HCT116 (cell line): ENCODE data around the gene PRSS33.

ENCODE experiments used
- EZH2phosphoT487 ChIP-seq: fragments of 200-600 bp; IDR thresholded peaks from 2 replicates; pipeline ENCODE4 v1.6.1; 2018; ENCODE audit warnings: antibody characterized with exemption, borderline replicate concordance
- RAD21 ChIP-seq: IDR thresholded peaks from 2 replicates; pipeline ENCODE4 v1.6.1; 2012; ENCODE audit warnings: low read depth, mild to moderate bottlenecking
- TCF7L2 ChIP-seq: IDR thresholded peaks from 2 replicates; pipeline ENCODE4 v1.7.0; 2011; ENCODE audit warnings: borderline replicate concordance, inconsistent platforms; ENCODE audit not compliant: insufficient read depth, insufficient read length; ENCODE audit errors: extremely low read depth
- TF ChIP-seq, protein P1 (sequence below), 3 experiments: fragments of 200-600 bp in 1 of 3; sonication (generic) in 1 of 3; IDR thresholded peaks in 2 of 3; conservative IDR thresholded peaks in 1 of 3; 2 replicates each; pipeline ENCODE4 v1.5.1; 2012 to 2017; ENCODE audit warnings: low read depth in 2 of 3, low read length in 2 of 3, antibody characterized with exemption in 1 of 3, borderline replicate concordance in 1 of 3, control low read depth in 1 of 3, mild to moderate bottlenecking in 1 of 3, mixed read lengths in 1 of 3, mixed run types in 1 of 3, moderate library complexity in 1 of 3; ENCODE audit not compliant: insufficient read depth in 1 of 3

DNA sequence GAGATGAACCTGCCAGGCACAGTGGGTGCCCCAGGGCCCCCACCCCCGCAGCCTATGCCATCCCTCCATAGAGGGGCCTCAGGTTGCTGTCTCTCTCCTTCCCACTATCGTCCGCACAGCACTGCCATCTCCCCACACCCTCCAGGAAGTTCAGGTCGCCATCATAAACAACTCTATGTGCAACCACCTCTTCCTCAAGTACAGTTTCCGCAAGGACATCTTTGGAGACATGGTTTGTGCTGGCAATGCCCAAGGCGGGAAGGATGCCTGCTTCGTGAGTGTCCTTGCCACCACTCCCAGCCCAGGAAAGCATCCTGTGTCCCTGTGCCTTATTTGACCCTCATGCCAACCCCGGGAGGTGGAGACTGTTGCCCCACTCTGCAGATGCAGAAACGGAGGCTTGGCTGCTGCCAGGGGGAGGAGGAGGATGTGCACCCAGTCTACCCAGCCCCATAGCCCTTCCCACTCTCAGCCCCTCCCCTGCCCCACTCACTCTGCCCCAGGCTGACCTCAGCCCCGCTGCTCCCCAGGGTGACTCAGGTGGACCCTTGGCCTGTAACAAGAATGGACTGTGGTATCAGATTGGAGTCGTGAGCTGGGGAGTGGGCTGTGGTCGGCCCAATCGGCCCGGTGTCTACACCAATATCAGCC is 33.6 kb upstream of the PRSS33 start:
- TF ChIP-seq EZH2phosphoT487 = no peak
- no peak for TF ChIP-seq RAD21
- TF ChIP-seq, protein P1, sequence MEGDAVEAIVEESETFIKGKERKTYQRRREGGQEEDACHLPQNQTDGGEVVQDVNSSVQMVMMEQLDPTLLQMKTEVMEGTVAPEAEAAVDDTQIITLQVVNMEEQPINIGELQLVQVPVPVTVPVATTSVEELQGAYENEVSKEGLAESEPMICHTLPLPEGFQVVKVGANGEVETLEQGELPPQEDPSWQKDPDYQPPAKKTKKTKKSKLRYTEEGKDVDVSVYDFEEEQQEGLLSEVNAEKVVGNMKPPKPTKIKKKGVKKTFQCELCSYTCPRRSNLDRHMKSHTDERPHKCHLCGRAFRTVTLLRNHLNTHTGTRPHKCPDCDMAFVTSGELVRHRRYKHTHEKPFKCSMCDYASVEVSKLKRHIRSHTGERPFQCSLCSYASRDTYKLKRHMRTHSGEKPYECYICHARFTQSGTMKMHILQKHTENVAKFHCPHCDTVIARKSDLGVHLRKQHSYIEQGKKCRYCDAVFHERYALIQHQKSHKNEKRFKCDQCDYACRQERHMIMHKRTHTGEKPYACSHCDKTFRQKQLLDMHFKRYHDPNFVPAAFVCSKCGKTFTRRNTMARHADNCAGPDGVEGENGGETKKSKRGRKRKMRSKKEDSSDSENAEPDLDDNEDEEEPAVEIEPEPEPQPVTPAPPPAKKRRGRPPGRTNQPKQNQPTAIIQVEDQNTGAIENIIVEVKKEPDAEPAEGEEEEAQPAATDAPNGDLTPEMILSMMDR (IDR thresholded peaks at IDR 0.05 in 2 of 3, conservative IDR thresholded peaks at IDR 0.05 in 1 of 3; ENCODE audit: borderline replicate concordance in 1 of 3, insufficient read depth in 1 of 3, low read depth in 2 of 3, low read length in 2 of 3) = no peak
- no peak for TF ChIP-seq TCF7L2
